Activated CD4-positive, alpha-beta T cell treated with anti-CD3 and anti-CD28 coated beads, Interleukin-2, amount 50 U/mL, for 16 hours (primary cell): ENCODE measurements around the gene COL2A1.
"Not testable (repeated sequence)": the region's sequence is repeated elsewhere in the genome, so short reads cannot be mapped to it uniquely, and the experiment has no call there.

ENCODE experiments used
- DNase-seq: peaks from one replicate; pipeline ENCODE4 v3.0.0-alpha.2; 2020

Gene COL2A1

DNA sequence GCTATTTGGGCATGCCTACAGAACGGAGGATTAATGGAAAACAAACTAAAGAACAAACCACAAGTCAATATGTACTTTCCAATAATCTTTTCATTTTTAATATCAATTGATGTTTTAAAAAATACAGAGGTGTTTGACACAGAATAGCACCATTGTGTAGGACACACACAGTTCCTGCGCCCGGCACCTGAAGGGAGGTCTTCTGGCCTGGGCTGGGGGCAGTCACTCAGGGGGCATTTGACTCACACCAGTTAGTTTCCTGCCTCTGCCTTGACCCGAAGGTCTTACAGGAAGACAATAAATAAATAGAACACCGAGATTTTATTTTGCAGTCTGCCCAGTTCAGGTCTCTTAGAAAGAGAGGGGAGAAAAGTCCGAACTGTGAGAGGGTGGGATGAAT, 31.4 kb downstream of the COL2A1 start:
- DNase-seq: no peak

DNA sequence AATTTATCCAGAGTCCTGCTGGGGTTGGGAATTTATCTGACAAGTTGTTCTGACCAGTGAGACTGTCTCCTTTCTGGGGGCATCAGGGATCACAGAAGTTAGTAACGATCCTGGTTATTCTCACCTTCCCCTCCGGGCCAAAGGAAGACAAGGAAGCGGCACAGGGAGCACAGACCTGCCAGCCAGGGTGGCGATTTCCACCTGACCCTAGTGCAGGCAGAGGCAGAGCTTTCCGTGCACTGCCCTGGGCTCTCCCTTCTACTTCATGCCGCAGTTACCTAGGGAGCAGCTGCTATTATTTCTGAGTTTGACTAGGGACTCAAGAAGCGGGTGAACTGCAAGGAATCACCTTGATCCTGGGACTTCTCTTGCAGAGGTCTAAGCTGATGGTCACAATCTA, 33.4 kb downstream of the COL2A1 start:
- DNase-seq: no peak

DNA sequence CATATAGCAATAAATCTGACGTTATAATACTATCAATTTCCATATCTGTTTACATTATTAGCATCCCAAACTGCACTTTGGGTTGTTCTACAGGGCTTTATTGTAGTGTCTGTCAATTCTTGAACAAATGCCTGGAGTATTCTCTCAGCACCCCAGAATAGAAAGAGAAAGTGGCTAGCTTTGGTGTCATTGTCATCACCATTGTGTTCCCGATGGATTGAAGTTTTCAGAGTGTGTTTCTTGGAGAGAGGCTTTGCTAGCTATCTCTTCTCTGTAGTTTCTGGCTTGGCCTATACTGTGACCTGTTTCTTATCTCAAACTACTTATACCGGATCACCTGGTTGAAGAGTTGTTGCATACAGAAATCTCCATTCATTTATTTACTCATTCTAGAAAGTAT, 34.4 kb downstream of the COL2A1 start:
- DNase-seq: no peak

GRCh38 chr12:47967461-47968321, 36.6 kb downstream of the COL2A1 start:
- no peak for DNase-seq

DNA sequence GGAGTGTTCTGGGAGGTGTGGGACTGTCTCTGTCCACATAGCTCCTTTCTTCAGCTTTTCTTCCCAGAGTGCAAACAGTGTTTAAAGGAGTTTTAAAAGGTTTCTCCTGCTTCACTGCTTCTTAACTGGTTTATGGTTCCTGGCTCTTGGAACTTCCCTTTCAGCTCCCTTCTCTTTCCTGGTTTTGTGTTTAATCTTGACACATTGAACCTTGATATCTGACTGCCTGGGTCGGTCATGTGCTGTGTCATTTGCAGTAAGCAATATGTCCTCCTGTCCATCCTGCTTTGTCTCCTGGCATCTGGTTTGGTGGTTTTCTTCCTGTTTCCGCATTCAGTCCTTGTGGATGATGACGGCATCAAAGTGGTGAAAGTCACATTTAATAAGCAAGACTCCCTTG, 38.7 kb downstream of the COL2A1 start:
- DNase-seq: no peak

DNA sequence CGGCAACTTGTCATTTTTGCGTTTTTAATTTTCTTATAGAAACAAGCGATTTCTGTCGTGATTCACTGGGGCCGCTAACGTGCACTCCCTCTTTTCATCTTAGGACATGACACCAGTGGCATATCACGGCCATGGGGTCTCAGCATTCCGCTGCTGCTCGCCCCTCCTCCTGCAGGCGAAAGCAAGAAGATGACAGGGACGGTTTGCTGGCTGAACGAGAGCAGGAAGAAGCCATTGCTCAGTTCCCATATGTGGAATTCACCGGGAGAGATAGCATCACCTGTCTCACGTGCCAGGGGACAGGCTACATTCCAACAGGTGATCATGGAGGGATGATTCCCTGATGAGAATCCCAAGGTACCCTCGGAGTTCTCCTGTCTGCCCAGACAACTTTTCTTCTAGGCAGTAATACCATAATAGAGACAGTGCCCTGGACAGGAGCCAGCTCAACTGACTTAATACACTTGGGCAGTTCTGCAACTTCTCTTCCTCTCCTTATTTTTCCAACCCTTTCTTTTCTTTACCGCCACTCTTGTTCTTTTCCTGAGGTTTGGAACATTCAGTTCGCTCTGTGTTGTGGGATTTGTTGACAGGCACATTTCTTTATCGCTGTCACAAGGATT, 40.1 kb downstream of the COL2A1 start:
- no peak for DNase-seq

GRCh38 chr12:47963340-47964040, 40.8 kb downstream of the COL2A1 start, which contains the start of gene TMEM106C:
TMEM106C (plus strand) TSS chr12:47963596; CDS start chr12:47964237, 641 bp downstream.
- peak; percentile 94 for DNase-seq

- DNase-seq: no peak
Observed at GRCh38 chr12:47962198-47962597, 42.1 kb downstream of the COL2A1 start.

DNA sequence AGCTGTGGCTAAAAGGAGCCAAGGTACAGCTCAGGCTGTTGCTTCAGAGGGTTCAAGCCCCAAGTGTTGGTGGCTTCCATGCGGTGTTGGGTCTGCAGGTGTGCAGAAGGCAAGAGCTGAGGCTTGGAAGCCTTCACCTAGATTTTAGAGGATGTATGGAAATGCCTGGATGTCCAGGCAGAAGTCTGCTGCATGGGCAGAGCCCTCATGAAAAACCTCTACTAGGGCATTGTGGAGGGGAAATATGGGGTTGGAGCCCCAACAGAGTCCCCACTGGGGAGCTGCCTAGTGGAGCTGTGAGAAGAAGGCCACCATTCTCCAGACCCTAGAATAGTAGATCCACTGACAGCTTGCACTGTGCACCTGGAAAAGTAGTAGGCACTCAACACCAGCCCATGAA, 46.6 kb downstream of the COL2A1 start:
- not testable (repeated sequence) for DNase-seq

DNA sequence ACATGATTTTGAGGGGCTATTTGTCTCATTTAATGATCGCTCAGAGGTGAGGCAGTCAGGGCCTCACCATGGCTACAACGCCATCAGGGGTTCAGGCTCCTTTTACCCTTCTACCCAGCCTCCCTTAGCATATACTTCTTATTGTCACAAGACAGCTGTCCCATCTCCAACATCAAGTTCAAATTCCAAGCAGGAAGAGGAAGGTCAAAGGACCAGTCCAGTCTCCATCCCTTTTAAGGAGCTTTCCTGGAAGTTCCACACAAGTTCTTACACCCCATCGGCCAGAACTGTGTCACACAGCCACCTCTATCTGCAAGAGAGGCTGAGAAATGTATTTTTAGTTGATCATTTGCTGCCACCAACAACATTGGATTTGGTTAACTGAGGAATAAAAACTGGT, 49.2 kb downstream of the COL2A1 start:
- DNase-seq: no peak

DNA sequence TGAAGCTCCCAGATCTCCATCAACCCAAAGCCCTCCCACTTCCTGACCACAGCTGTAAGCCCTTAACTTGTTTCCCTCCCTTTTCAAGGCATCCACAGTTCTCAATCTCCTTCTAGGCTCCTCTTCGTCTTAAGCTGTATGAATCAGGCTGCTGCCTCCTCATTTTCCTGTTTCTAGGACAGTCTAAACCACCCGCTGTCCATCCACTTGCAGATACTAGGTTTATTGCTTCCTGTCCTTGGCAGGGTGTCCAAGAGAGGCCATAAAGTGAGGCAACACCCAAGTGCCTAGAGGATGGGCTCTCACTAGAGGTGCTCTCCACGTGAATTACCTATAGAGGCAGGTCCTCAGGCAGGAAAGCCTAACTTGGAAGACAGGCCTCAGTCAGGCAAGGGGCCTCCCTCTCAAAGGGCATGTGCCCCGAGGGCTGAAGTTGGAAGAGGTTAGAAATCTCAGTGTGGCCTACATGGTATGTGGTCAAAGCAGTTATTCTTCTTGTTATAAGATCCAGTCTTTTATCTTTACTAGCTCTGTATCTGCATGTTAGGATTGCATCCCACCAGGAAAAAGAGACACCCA, 49.7 kb downstream of the COL2A1 start:
- DNase-seq: no peak

DNA sequence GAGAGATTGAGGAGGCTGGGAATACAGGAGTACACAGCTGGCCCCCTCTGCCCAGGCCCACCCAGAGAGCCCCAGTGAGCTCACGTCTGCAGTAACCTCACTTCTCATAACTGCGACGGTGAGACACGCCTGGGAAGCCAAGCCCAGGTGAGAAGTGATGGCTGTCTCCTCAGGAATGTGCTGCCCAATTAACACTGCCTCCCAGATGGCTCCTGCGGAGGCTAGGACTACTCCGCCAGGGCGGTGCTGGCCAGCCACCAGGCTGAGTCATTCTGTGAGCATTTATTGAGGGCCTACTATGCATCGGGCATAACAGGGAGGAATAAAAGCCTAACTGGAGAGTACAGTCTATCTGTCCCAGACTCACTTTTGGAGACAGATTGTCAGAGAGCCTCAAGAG, 50.2 kb downstream of the COL2A1 start:
- no peak for DNase-seq

DNA sequence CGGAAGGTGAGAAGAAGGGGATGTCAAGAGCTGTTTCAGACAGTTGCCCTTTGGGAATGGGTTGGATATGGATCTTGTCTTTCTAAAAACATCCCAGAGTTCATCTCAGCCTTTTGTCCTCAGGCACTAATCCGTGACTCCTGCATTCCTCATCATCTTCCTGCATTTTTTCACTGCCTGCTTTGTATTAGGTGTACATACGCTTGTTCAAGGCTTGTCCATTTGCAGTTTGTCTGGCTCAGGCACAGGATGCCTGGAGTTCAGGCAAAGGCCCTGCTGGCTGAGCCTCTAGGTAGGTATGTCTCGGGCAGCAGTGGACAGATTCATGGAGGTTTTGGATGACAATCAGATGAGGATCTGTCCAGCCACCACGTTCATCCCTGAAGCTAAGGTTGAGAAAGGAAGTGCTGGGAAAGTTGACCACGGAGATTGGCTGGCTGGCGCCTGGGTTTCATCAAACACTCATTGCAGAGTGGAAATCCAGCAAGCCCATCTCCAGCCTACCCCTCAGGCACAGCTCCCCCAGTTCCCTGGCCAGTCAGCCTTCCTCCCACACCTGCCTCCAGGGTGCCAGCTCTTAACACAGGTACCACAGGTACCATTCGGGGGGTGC, 53.3 kb downstream of the COL2A1 start:
- DNase-seq: no peak

GRCh38 chr12:47949441-47950341, 54.6 kb downstream of the COL2A1 start:
- DNase-seq: peak; percentile 49

DNA sequence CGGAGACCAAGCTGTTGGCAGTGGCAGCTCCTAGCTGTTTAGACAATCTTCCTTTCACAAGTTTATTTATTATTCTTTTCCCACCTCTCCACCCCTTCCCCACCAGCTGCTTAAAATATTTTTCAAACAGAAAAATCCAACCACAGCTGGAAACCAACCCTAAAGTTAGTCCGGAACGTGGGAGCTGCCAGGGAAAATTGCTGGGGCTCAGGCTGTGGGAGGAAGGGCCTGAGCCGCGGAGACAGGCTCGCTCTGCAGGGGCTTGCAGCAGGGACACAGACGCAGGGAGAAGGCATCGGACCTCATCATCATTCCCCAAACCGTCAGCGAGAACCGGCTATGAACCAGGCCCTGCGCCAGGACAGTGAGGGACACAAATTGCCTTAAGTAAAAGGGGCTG, 56.9 kb downstream of the COL2A1 start:
- DNase-seq: no peak

DNA sequence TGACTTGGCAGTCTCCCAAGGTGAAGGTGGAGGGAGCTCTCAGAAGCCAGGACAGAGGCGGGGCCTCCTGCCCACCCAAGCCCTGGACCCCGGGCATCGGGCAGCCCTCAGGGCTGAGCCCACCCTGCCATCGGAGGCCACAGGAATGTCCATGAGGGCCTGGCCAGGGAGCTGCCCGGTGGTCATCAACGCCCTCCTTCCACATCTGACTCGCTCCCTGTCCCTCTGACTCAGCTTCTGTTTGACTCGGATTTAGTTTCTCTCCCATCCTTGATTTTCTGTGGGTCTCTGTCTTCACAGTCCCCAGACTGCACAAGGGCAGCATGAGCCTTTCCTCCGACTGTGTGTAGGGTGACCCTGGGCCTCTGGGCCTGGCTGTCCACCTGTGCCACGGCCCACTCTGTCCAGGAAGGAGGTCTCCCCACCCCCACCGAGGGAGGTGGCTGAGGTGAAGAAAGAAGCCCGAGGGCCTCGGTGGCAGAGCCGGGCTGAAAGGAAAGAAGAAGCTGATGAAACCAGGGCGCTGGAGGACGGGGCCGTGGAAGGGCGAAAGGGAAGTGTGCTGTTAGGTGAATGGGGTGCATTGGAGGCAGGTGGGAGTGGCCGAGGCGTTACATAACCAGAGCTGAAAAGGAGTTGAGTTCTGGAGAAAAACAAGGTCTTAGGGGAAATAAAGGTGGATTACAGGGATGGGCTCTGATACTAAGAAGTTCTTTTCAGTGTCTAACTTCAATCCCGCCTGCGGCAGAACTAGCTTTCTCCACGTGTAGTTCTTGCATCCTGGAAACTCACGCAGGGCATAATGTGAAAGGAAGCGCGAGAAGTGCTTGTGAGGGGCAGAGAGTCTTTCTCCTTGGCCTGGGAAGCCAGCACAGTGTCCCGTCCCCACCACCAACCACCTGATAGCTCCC, 57.6 kb downstream of the COL2A1 start:
- DNase-seq: no peak

GRCh38 chr12:47945341-47945728, 58.9 kb downstream of the COL2A1 start:
- DNase-seq: no peak

- DNase-seq: no peak
Observed at GRCh38 chr12:47944685-47945340, 59.5 kb downstream of the COL2A1 start.

- no peak for DNase-seq
Observed at GRCh38 chr12:47943623-47944340, 60.5 kb downstream of the COL2A1 start.
